GM12873 (cell line): ENCODE measurements around the gene ITGB1BP2.

ENCODE experiments used
- CTCF ChIP-seq: IDR thresholded peaks from 2 replicates; pipeline ENCODE4 v1.5.1; 2012; ENCODE audit warnings: low read depth, mild to moderate bottlenecking, moderate library complexity, low read length, control low read depth; ENCODE audit not compliant: insufficient read depth; ENCODE audit errors: missing control alignments

ITGB1BP2 gene

DNA sequence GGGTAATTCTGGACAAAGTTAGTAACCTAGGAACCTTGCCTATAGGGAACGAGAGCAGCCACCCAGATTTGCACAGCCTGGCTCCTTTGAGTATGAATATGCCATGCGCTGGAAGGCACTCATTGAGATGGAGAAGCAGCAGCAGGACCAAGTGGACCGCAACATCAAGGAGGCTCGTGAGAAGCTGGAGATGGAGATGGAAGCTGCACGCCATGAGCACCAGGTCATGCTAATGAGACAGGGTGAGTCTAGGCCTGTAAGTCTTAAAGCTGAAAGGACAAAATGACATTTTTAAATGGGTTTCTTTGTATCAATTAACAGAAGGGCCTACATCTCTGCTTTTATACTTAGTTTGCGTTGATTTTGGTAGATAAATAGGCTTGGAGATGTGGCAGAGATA is 4.7 kb upstream of the ITGB1BP2 start:
- TF ChIP-seq CTCF = no peak

GRCh38 chrX:71298119-71298518 is 3.4 kb upstream of the ITGB1BP2 start:
- no peak for TF ChIP-seq CTCF

- no peak for TF ChIP-seq CTCF
These were observed 1.1 kb downstream of the ITGB1BP2 start for GRCh38 chrX:71302461-71303213.

- TF ChIP-seq CTCF = no peak
These were observed 3.0 kb downstream of the ITGB1BP2 start for GRCh38 chrX:71304561-71304960.

- no peak for TF ChIP-seq CTCF
These were observed 14.4 kb downstream of the ITGB1BP2 start for GRCh38 chrX:71315917-71316316.

DNA sequence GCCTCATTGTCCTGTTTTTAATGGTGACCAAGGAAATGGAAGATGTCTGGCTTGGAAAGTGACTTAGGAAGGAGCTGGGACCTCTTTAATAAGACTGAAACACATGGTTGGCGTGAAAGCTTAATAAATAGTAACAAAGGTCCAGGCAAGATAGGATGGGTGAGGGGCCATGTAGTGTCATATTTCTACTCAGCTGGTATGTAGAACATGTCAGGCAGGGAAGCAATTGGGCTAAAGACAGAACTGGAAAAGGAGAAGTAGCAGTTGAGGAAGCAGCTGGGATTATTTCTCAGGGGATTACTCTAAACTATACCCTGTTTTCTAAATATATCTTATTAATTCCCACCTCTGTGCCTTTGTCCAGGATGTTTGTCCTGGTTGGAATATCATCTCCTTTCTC is 18.6 kb downstream of the ITGB1BP2 start:
- TF ChIP-seq CTCF = no peak

GRCh38 chrX:71321731-71322130 is 20.2 kb downstream of the ITGB1BP2 start:
- no peak for TF ChIP-seq CTCF

DNA sequence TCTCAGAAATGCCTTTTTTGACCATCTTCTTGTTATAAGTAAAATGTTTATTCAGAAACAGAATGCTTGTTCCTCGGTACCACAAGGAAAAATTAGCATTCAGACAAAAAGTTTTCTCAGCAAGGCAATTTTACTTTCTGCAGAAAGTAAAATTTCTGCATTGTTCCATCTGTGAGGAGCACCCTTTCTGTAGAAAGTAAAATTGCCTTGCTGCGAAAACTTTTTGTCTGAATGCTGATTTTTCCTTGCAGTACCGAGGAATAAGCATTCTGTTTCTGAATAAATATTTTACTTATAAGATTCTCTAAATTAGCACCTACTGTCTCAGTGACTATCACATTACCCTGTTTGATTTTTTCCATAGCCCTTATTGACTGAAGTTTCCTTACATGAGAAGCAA is 24.8 kb downstream of the ITGB1BP2 start:
- TF ChIP-seq CTCF = no peak
